KMS-11 (cell line): ENCODE measurements around the gene EML2.
A peak's percentile ranks its signal among the peaks of the same experiment; 100 is the strongest.
"Not testable (repeated sequence)": the region's sequence is repeated elsewhere in the genome, so short reads cannot be mapped to it uniquely, and the experiment has no call there.

Experiments
- H2AFZ ChIP-seq: fragments of 200-600 bp; sonication (generic); 2 replicates; pipeline ENCODE4 v1.6.1; 2016; ENCODE audit warnings: antibody characterized with exemption, mixed run types, low read depth
- H3K27ac ChIP-seq: fragments of 200-600 bp; sonication (generic); 2 replicates; pipeline ENCODE4 v1.6.1; 2016; ENCODE audit warnings: mild to moderate bottlenecking, mixed run types
- H3K27me3 ChIP-seq: fragments of 200-600 bp; sonication (generic); 2 replicates; pipeline ENCODE4 v1.6.1; 2017; ENCODE audit warnings: mild to moderate bottlenecking, low read depth, mixed run types, moderate library complexity; ENCODE audit not compliant: insufficient read depth
- H3K36me3 ChIP-seq: fragments of 200-600 bp; sonication (generic); 2 replicates; pipeline ENCODE4 v1.6.1; 2017; ENCODE audit warnings: mild to moderate bottlenecking, mixed run types; ENCODE audit not compliant: insufficient read depth
- H3K4me1 ChIP-seq: fragments of 200-600 bp; sonication (generic); 2 replicates; pipeline ENCODE4 v1.6.1; 2016; ENCODE audit warnings: mild to moderate bottlenecking, low read depth, mixed run types; ENCODE audit not compliant: poor library complexity, severe bottlenecking
- H3K4me2 ChIP-seq: fragments of 200-600 bp; sonication (generic); 2 replicates; pipeline ENCODE4 v1.7.0; 2016; ENCODE audit warnings: mild to moderate bottlenecking, mixed run types
- H3K4me3 ChIP-seq: fragments of 200-600 bp; sonication (generic); IDR thresholded peaks from 2 replicates; pipeline ENCODE4 v1.6.1; 2017; ENCODE audit warnings: low read depth, low read length, mixed read lengths; ENCODE audit not compliant: insufficient read depth
- H3K79me2 ChIP-seq: fragments of 200-600 bp; sonication (generic); 2 replicates; pipeline ENCODE4 v1.6.1; 2016; ENCODE audit warnings: low read depth, mixed run types; ENCODE audit not compliant: insufficient read depth
- H3K9ac ChIP-seq: fragments of 200-600 bp; sonication (generic); 2 replicates; pipeline ENCODE4 v1.6.1; 2016; ENCODE audit warnings: mild to moderate bottlenecking, mixed run types
- H4K20me1 ChIP-seq: fragments of 200-600 bp; sonication (generic); 2 replicates; pipeline ENCODE4 v1.6.1; 2016; ENCODE audit warnings: mild to moderate bottlenecking, mixed run types; ENCODE audit not compliant: insufficient read depth
- TF ChIP-seq, protein P1 (sequence below): fragments of 200-600 bp; sonication (generic); conservative IDR thresholded peaks from 2 replicates; pipeline ENCODE4 v1.6.1; 2017; ENCODE audit warnings: low read depth, mild to moderate bottlenecking, antibody characterized with exemption, low read length, moderate library complexity, mixed read lengths

EML2 gene

GRCh38 chr19:45616704-45617017 is 22.5 kb downstream of the EML2 start:
- no peak overlapping the region for H3K9ac ChIP-seq
- no peak overlapping the region for H3K4me2 ChIP-seq
- no peak overlapping the region for H2AFZ ChIP-seq
- no peak overlapping the region for H3K4me3 ChIP-seq
- H4K20me1 ChIP-seq, result no peaks in the 10 kb centered on the region
- no peaks in the 10 kb centered on the region for H3K27me3 ChIP-seq
- H3K4me1 ChIP-seq, result peaks cover 30% of the 10 kb centered on the region
- H3K79me2 ChIP-seq, result no peaks in the 10 kb centered on the region
- no peak overlapping the region for H3K27ac ChIP-seq
- H3K36me3 ChIP-seq, result no peaks in the 10 kb centered on the region
- TF ChIP-seq, protein P1, sequence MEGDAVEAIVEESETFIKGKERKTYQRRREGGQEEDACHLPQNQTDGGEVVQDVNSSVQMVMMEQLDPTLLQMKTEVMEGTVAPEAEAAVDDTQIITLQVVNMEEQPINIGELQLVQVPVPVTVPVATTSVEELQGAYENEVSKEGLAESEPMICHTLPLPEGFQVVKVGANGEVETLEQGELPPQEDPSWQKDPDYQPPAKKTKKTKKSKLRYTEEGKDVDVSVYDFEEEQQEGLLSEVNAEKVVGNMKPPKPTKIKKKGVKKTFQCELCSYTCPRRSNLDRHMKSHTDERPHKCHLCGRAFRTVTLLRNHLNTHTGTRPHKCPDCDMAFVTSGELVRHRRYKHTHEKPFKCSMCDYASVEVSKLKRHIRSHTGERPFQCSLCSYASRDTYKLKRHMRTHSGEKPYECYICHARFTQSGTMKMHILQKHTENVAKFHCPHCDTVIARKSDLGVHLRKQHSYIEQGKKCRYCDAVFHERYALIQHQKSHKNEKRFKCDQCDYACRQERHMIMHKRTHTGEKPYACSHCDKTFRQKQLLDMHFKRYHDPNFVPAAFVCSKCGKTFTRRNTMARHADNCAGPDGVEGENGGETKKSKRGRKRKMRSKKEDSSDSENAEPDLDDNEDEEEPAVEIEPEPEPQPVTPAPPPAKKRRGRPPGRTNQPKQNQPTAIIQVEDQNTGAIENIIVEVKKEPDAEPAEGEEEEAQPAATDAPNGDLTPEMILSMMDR, result no peak

GRCh38 chr19:45615795-45616703 is 23.1 kb downstream of the EML2 start:
- no peaks in the 10 kb centered on the region for H3K27me3 ChIP-seq
- H3K4me3 ChIP-seq, result no peak overlapping the region
- H4K20me1 ChIP-seq, result no peaks in the 10 kb centered on the region
- no peak overlapping the region; the same call in 1 of the 2 replicates for H2AFZ ChIP-seq
- H3K4me1 ChIP-seq, result peaks cover 30% of the 10 kb centered on the region
- no peak overlapping the region for H3K9ac ChIP-seq
- no peak overlapping the region for H3K27ac ChIP-seq
- H3K36me3 ChIP-seq, result no peaks in the 10 kb centered on the region
- H3K4me2 ChIP-seq, result 0 out of 2 replicates have a peak overlapping the region, but pooled peaks have one; percentile 27
- TF ChIP-seq, protein P1, result no peak
- no peaks in the 10 kb centered on the region for H3K79me2 ChIP-seq

DNA sequence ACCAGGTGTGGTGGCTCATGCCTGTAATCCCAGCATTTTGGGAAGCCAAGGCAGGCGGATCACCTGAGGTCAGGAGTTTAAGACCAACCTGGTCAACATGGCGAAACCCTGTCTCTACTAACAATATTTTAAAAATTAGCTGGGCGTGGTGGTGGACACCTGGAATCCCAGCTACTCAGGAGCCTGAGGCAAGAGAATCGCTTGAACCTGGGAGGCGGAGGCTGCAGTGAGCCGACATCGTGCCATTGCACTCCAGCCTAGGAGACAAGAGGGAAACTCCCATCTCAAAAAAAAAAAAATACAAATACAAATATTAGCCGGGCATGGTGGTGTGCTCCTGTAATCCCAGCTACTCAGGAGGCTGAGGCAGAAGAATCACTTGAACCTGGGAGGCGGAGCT is 24.1 kb downstream of the EML2 start:
- not testable (repeated sequence) for H3K4me3 ChIP-seq, H3K79me2 ChIP-seq, H4K20me1 ChIP-seq, H3K9ac ChIP-seq, H3K27me3 ChIP-seq, H3K36me3 ChIP-seq, H2AFZ ChIP-seq
- peak overlapping the region; percentile 84 for H3K27ac ChIP-seq
- H3K4me1 ChIP-seq, result peaks cover 30% of the 10 kb centered on the region
- peak overlapping the region; percentile 57; the same call in 1 of the 2 replicates for H3K4me2 ChIP-seq

- Histone ChIP-seq H4K20me1 (no peaks in the 10 kb centered on the region), H2AFZ (no peak overlapping the region), H3K36me3 (no peaks in the 10 kb centered on the region), H3K27me3 (no peaks in the 10 kb centered on the region), H3K4me3 (no peak overlapping the region), H3K27ac (peak overlapping the region; percentile 84), H3K9ac (peak overlapping the region; percentile 31; the same call in 1 of the 2 replicates), H3K4me2 (peak overlapping the region; percentile 57), H3K79me2 (no peaks in the 10 kb centered on the region), H3K4me1 (peaks cover 30% of the 10 kb centered on the region)
- TF ChIP-seq, protein P1, result no peak
These were observed 25.1 kb downstream of the EML2 start for GRCh38 chr19:45613926-45614725.
